C4-2B (cell line): ENCODE results near the gene TUBB8B.
"Not testable (repeated sequence)": the region's sequence is repeated elsewhere in the genome, so short reads cannot be mapped to it uniquely, and the experiment has no call there.

Source experiments
- CTCF ChIP-seq: fragments of 450-650 bp; conservative IDR thresholded peaks from 2 replicates; pipeline ENCODE4 v1.5.1; 2017; ENCODE audit warnings: mild to moderate bottlenecking
- ZFX ChIP-seq: fragments of 450-650 bp; IDR thresholded peaks from 2 replicates; pipeline ENCODE4 v1.6.1; 2017

GRCh38 chr18:49176-49665 is at the start of gene TUBB8B:
- TF ChIP-seq CTCF, ZFX: not testable (repeated sequence)
